OCI-M2 (cell line): ENCODE data around the gene MORC4.

Source experiments
- DNase-seq: peaks from one replicate; lab custom pipeline; 2025; ENCODE audit not compliant: unreplicated experiment; lab: John Stamatoyannopoulos, UW

MORC4 gene

DNA sequence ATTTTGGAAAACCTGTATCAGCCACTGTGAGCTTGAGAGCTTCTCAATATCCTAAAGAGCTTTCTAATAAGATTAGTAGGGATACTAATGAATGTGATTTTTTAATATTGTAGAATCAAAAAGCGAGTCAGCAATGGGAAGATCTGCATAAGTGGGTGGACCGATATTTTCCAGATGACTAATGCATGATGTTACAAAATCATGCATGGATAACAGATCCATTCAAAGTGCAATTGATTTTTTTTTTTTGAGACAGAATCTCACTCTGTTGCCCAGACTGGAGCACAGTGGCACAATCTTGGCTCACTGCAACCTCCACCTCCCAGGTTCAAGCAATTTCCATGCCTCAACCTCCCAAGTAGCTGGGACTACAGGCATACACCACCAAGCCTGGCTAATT, 87.1 kb downstream of the MORC4 start:
- DNase-seq = no peak

DNA sequence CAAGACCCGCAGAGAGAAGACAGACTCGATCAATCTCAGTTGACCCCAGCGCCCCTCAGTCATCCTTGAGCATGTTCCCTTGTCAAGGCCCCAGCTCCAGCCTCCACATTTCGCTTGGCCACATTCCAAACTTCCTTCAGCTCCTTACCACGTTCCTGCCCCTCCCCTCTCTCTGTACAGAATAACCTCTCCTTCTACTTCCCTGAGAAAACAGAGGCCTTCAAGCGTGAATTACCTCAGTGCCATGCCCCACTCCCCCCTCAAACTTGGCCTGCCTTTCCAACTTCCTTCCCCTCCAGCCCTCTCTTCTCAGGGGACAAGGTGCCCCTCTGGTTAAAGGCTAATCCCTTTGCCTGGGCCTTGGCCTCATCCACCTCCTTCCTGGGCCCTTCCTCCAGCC, 93.7 kb downstream of the MORC4 start:
- no peak for DNase-seq

DNA sequence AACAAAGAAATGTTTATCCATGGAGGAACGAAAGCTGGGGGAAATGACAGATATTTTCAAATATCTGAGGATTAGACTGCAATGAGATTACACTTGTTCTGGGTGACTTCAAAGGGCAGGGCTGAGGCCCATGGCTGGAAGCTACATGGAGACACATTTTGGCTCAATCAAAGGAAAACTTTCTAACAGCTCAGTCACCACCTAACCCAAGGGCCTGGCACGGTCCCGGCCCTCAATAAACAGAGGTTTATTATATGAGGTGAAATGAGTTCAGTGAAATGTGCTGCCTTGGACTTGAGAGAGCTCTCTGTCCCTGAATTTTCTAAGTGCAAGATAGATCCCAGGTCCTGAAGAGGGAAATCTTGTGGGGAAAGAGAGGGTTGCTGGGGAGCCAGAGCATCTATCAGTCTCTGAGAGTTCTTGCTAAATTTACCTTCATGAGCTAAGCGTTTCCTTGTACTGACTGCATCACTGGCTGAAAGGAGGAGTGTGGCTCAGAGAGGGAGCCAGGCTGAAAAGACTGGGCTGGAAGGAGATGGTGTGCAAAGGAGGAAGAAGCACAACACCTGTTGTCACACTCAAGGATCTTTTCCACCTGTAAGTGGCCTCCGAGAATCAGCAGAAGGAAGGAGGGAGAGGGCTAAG, 94.8 kb downstream of the MORC4 start:
- DNase-seq = no peak

DNA sequence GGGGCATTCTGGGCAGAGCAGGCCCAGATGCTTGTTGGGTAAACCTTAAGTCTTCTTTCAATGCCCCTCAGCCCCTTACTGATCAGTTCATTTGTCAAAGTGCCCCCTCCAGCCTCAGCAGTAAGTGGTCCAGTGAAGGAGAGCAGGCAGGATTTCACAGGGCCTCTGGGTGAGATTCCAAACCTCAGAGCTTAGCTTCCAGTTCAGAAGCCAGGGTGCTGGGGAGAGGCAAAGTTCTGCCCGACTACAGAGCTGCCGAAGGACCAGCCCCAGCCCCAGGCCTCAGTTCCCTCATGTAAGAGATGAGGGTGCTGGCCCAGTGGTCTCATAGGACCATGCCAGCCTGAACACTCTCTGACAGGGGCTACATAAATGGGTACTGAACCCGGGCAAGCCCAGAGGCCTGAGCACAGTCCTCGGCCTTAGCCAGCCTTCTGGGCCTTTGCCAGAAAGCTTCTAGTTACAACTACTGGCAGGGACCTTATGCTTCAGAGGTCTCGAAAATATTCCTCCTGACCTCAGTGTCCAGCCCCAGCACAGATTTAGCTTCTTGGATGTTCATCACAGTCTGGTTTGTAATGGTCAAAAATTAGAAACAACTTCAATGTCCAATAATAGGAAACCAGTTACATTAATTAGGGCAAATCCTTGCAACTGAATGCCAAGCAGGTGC, 96.0 kb downstream of the MORC4 start:
- DNase-seq = no peak

DNA sequence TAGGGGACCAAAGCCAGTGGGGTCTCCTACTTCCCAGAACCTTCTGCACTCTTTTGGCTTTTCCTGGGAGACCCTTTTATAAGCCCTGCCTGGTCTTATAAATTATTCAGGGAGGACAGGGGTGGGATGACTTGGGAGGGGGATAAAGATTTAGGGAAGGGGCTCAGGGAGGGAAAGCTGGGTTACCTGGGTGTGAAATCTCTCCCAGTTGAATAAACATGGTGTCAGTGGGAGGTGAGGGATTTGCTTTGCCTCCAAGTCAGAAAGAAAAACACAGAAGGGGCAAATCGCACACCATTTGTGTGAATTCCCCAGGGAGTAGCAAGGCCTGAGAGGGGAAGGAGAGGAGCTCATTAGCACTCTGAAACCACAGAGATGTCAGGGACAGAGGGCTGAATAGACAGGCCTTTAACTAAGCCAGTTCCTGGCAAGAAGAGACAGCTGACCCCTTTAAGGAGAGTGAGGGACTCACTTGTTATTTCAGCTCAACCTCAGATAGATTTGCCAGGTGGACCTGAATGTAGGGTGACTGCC, 96.7 kb downstream of the MORC4 start, which contains the start of gene RIPPLY1:
RIPPLY1 (minus strand) TSS at position 51 of the 534 bp plus-strand sequence. CDS start 54 bp downstream, outside the sequence.
- DNase-seq = no peak

DNA sequence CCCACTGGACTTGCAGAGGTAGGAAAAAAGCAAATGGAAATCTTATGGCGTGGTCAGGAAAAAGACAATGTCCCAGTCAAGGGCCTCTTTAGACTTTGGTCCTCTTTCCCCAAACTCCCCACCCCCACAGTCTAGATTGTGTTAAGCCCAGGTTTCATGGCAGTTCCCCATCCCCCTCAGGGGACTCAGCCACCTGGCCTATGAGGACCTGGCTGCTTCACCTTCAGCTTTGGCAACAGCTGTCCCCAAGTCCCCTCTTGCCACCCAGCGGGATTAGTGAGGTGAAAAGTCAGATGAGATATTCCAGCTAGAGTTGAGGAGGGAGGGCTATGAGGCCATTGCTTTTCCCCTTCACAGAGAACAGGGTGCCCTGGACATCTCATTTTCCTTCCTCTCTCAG, 97.3 kb downstream of the MORC4 start:
- DNase-seq = no peak

DNA sequence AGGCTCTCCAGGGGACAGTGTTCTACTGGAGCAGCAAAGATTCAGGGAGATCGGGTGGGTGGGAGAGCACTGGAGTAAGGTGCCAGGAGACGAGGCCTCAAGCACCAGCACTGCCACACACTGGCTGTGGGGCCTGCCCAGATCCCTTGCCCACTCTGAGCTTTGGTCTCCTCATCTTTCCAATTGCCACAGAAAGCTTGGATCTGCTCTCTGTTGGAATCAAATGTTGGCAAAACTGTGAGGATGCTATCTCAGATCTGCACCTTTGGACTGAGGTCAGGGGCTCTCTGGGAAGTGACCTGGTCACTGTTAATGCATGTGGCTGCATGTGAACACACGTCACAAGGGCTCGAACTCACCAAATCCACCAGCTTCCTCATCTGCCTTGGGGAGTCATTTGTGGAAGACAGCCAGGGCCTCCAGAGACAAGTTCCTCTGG, 98.2 kb downstream of the MORC4 start:
- DNase-seq = no peak

DNA sequence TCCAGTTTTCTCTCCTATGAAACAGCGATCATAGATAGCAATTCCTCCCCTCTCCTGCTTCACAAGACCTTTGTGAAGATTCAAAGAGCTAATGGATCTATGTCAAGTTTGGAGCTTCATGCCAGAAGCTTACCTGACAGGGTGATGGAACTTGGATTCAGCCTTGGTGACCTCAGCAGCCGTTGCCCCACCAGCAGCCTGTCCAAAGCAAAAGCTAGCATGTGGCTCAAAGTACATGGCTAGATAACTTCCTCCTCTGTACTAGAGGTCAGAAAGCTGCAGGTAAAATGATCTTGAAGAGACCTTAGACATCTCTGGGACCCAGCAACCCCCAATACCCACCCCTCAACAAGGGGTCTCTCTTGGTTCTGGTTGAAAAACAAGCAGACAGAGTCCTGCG, 98.7 kb downstream of the MORC4 start:
- DNase-seq = no peak

DNA sequence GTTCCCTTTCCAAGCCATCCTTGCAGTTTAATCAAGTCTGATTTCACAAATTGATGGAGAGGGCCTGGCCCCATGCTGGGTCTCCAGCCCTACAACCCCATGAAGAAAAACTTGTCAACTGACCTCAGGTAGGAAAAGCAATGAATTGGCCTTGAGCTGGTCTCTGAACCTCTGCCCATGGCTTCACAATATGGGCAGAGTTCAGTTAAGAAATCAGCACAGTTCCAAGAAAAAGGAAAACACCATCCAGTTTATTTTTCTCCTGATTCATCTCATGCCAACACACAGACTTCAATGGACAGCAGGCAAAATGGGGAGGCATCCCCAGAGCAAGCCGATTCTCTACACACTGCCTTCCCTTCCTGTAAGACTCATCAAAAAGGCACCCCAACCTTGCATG, 100.2 kb downstream of the MORC4 start:
- no peak for DNase-seq

DNA sequence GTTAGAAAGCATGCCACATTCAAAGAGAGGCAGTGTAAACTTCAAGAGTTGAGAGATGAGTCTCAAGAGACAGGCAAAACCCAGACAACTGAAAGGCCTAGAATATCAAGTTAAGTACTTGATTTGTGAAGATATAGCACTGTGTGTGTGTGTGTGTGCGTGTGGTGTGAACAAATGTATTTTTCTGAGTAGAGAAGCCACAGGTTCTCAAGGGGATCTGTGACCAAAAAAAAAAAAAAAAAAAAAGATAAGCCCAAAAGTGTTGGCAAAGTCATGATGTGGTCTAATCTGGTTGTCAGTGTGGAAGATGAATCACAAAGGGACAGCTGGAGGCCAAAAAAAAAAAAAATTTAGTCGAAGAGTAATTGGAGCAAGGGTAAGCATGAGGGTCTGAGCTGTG, 100.7 kb downstream of the MORC4 start:
- DNase-seq = no peak

DNA sequence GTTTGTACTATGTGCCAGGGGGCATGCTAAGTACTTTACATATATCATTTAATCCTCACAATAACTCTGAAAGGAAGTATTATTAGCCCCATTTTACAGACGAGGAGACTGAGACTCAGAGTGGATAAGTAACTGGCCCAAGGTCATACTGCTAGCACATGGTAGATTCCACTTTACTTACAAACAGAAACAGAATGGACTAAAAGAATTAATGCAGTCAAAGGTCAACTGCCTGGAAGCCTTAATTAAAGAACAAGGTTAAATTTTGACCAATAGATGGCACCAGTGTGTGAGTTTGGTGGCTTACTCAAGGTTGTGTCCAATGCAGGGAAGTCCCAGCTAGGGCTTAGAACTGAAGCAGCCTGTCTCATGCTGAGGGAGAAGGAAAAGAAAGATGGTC, 101.5 kb downstream of the MORC4 start:
- no peak for DNase-seq

DNA sequence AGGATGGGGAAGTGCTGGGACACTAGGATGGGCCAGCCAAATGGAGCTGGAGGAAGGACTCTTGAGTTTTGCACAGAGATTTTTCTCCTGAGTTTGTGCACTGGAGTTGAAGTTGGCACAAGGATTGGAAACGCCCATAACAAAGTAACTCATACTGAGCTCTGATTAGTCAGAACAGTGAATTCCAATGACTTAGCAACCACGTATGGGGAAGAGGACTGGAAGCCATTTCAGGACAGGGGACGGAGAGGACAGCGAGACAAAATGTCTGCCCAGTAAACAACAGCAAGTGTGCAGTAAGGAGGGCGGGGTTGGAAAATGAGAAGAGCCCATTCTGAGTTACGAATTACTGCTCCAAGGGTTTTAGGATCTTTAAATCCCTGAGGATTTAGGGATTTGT, 102.8 kb downstream of the MORC4 start:
- no peak for DNase-seq

DNA sequence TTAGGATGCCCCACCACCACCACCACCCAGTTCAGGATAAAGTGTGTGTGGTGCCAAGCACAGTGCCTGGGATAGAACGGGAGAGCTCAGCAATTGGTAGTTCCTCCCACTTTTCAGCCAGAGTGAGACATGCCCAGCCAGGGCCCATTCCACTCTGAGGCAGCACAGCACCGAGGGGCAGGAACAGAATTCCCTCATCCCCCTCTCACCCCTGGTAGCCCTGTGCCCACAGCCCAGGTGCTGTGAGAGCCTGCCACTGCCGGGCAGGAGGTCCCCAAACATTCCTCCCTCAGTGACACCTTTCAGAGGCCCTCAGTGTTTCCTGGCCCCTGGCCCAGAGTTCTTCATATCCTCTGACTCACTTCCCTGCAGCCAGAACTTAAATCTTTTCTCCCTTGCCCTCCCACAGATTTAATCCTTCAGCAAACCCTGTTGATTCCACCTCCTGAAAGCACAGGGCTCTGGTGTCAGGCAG, 105.0 kb downstream of the MORC4 start:
- DNase-seq = no peak

DNA sequence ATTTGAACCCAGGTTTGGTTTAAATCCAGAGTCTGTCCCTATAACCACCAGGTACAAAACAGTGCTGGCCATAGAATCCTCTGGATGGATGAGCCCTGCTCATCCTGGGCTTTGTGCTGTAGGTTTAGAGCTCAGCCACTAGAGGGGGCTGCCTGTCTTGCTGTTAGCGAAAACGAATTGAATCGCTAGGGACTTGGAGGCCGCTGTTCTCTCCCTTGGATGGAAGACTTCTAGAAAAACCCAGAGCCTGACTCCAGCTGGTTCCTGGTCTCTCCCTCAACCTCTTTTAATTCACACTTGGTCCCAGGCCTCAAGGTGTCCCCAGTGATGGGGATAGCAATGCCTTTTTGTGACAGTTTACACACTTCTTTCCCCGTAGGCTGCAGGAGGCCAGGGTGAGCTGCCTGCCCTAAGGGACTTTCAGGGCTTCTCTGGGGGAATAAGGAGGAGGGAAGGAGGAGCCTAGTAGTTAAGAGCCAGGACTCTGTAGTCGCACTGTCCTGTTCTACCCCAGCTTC, 105.6 kb downstream of the MORC4 start:
- DNase-seq = no peak

DNA sequence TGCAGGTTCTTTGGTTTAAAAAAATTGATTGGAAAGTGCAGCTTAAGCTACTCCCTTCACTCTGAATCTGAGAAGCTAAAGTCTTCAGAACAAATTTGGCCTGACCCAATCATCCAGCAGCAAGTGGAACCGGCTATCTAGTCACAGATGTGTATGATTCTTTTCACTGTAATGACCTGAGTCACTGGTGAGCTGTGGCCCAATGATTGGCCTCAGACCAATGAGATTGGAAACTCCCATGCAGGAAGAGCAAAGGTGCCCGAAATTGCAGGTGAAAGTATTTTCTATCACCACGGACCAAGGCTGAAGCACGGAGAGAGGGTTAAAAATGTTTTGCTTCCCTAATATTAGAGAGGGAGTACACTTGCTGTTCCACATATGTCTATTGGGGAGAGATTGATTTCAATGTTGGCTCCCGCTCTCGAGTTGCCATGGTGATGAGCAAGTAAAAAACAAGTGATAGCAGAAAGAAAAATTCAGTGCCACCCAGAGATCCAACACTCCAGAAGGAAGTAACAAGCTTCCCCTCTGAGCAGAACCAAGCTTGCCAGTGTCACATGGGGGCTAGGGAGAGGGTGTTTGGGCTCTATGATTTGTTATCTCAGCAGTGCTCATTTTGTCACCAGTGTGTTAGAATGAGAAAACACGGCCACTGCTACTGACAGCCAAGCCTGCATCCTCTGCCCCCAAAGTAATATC, 108.1 kb downstream of the MORC4 start:
- no peak for DNase-seq
